Activated T-helper 1 cell treated with Interleukin-2 at 50 U/mL for 16 hours (primary cell): Measurements from ENCODE around the gene C3orf38.
"Not testable (repeated sequence)": the region's sequence is repeated elsewhere in the genome, so short reads cannot be mapped to it uniquely, and the experiment has no call there.

Source experiments
- DNase-seq: peaks from one replicate; pipeline ENCODE4 v3.0.0-alpha.2; 2020; ENCODE audit warnings: low read depth

C3orf38 gene

DNA sequence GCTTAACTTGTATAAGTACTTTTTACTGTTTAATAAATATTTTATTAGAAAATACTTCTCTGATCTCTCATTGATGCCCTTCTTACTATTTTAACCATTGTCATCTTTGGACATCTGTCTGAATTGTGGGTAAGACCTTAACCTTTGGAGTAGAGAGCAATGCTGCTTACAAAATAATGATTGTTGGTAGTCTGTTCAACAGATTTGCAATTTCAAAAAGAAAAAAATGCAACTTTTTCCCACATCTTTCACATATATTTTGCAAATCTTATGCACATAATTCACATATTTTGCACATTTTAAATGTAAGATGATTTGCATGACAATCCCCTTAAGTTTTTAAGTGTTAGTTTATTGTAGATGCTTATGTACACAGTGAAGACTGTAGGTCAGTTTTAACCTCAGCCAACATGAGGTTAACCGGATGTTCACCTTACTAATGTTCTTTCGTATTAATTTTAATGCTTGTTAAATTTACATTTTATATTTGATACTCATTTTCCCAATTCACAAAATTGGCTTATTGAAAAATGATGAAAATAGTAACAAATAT is 16.7 kb downstream of the C3orf38 start:
- DNase-seq: no peak

DNA sequence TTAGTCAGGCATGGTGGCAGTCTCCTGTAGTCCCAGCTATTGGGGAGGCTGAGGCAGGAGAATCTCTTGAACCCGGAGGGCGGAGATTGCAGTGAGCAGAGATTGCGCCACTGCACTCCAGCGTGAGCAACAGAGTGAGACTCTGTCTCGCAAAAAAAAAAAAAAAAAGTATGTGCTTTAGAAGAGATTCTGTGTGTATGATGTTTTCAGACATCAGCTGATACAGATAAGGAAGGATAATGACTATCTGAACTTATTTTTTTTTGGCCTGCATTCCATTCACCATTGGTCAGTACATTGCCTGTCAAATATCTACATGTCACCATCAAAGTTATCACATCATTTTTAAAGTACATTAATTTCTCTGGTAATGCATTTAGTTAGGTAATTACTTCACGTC is 17.4 kb downstream of the C3orf38 start:
- no peak for DNase-seq

DNA sequence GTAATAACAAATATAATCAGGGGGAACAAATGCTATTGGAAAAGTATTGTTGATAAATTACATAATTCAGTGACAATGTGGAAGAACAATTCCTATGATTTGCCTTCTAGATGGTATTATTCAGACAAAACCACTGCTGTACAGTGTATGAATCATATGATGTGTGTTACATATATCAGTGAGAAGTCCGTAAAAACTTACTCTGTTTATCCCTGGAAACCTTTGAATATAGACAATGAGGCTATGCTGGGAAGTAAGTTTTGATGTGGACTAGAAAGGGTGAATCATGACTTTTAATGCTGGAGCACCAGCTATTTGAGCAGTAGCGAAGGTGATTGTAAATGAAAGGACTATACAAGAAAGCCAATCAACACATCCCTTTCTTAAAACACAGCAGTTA is 17.9 kb downstream of the C3orf38 start:
- no peak for DNase-seq

- DNase-seq: no peak
Observed at GRCh38 chr3:88168171-88168570, 18.4 kb downstream of the C3orf38 start.

GRCh38 chr3:88180398-88180999 is 30.7 kb downstream of the C3orf38 start:
- DNase-seq: no peak

DNA sequence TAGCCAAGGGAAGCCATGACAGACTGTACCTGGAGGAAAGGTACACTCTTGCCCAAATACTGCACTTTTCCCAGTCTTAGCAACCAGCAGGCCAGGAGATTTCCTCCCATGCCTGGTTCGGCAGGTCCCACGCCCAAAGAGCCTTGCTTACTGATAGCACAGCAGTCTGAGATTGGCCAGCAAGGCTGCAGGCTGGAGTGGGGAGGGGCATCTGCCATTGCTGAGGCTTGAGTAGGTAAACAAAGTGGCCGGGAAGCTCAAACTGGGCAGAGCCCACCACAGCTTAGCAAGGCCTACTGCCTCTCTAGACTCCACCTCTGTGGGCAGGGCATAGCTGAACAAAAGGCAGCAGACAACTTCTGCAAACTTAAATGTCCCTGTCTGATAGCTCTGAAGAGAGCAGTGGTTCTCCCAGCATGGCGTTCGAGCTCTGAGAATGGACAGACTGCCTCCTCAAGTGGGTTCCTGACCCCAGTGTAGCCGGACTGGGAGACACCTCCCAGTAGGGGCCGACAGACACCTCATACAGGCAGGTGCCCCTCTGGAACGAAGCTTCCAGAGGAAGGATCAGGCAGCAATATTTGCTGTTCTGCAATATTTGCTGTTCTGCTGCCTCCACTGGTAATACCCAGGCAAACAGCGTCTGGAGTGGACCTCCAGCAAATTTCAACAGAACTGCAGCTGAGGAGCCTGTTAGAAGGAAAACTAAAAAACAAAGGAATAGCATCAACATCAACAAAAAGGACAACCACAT is 32.6 kb downstream of the C3orf38 start:
- DNase-seq: not testable (repeated sequence)

DNA sequence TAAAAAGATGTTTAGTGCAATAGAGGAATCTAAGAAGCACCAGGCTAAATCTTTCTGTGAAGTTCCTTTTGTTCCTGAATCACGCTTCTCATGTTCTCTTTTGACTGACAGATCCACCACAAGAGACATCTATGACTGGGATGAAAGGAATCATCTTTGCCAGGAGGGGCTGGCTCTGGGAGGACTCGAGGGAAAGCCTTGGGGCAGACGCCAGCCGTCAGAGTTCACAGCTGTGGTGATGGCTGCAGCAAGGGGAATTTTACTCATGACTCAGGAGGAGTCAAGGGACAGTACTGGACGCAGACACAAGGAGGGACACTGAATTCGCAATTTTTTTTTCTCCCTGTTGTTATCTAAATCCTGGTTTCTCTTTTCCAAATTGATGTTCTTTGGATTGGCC is 38.7 kb downstream of the C3orf38 start:
- no peak for DNase-seq

GRCh38 chr3:88189361-88189810 is 39.6 kb downstream of the C3orf38 start:
- DNase-seq: no peak

DNA sequence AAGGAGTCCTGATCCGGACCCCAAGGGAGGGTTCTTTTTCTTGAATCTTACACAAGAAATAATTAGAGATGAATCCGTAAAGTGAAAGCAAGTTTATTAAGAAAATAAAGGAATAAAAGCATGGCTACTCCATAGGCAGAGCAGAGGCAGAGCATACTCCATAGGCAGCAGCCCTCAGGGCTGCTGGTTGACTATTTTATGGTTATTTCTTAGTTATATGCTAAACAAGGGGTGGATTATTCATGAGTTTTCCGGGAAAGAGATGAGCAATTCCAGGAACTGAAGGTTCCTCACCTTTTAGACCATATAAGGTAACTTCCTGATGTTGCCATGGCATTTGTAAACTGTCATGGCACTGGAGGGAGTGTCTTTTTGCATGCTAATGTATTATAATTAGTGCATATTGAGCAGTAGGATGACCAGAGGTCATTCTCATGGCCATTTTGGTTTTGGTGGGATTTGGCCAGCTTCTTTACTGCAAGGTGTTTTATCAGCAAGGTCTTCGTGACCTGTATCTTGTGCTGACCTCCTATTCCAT is 42.2 kb downstream of the C3orf38 start:
- DNase-seq: no peak

DNA sequence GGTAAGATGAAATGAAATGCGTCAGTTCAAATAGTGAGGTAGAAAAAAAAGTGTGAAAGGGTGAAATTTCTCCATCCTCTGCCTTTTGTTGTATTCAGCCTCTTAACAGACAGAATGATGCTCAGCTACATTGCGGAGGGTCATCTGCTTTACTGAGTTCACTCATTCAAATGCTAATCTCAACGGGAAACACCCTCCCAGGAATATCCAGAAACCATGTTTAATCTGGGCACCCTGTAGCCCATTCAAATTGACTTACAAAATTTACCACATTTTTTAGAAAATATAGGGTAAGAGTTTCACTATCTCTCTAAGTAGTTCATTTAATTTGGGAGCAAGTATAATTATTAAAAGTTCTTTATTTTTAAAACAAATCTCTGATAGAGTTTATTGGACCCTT is 42.9 kb downstream of the C3orf38 start:
- DNase-seq: no peak

- DNase-seq: no peak
Observed at GRCh38 chr3:88195951-88196434, 46.2 kb downstream of the C3orf38 start.

- DNase-seq: no peak
Observed at GRCh38 chr3:88198121-88198520, 48.4 kb downstream of the C3orf38 start.

DNA sequence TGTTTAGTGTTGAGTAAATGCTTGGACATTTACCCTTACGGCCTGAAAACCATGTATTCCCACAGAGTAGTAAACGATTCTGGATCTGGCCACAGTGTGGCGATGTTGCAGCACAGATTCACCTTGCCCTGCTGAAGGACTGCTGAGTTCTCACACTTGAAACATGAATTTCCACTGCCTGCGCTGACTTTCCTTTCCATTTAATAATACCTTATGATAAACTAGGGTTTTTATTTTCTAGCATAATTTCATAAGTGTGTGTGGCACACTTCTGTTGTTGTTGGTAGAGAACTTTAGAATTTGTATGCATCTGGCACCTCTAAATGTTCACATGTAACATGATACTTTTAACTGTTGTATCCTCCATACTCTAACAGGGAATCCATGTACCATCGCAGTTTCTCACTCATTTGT is 53.9 kb downstream of the C3orf38 start:
- no peak for DNase-seq
